Fibroblast of lung (primary cell): ENCODE results near the gene TNFRSF1A.

Experiments used
- EZH2 ChIP-seq: IDR thresholded peaks from 2 replicates; pipeline ENCODE4 v1.5.1; 2012; ENCODE audit warnings: low read length, control low read depth, mild to moderate bottlenecking; ENCODE audit errors: missing control alignments
- TF ChIP-seq, protein P1 (sequence below), 2 donors: IDR thresholded peaks in 1 of 2; conservative IDR thresholded peaks in 1 of 2; 1 replicate in 1 of 2; 2 replicates in 1 of 2; pipeline ENCODE4 v1.5.1; 2011 to 2012; ENCODE audit warnings: low read length in 2 of 2, control low read depth in 1 of 2, inconsistent platforms in 1 of 2, low read depth in 1 of 2, mild to moderate bottlenecking in 1 of 2

DNA sequence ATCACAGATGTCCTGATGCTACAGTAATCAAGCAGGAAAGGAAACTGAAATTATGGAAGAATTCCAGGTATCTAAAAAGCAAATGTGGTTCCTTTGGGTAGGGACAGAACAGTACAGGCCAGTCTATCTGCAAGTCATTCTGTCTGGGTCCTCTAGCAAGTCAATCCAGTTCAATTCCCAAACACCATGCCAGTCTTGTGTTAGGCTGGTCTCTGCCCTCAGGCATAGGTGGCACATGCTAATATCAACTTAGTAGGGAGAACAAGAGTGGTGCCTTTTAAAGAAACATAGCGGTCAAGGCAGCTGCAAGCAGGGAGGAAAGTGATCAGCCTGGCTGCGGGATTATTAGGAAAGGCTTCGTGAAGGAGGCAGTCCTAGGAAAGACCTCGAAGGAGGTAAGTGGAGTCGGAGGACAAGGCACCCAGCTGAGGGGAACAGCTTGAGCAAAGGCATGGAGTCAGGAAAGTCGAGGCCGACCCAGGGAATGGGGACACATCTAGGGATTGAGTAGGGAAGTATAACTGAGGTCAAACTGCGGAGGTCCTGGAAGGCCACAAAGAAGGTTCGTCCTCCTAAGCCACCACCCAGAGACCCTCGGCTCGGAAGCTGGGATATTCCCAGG lies 35.2 kb downstream of the TNFRSF1A start:
- TF ChIP-seq, protein P1, sequence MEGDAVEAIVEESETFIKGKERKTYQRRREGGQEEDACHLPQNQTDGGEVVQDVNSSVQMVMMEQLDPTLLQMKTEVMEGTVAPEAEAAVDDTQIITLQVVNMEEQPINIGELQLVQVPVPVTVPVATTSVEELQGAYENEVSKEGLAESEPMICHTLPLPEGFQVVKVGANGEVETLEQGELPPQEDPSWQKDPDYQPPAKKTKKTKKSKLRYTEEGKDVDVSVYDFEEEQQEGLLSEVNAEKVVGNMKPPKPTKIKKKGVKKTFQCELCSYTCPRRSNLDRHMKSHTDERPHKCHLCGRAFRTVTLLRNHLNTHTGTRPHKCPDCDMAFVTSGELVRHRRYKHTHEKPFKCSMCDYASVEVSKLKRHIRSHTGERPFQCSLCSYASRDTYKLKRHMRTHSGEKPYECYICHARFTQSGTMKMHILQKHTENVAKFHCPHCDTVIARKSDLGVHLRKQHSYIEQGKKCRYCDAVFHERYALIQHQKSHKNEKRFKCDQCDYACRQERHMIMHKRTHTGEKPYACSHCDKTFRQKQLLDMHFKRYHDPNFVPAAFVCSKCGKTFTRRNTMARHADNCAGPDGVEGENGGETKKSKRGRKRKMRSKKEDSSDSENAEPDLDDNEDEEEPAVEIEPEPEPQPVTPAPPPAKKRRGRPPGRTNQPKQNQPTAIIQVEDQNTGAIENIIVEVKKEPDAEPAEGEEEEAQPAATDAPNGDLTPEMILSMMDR (conservative IDR thresholded peaks at IDR 0.05 in 1 of 2, IDR thresholded peaks at IDR 0.05 in 1 of 2; ENCODE audit: low read depth in 1 of 2, low read length in 2 of 2) = no peak
- no peak for TF ChIP-seq EZH2
